ENCODE data around the gene STOML1. TPM values are rescaled to one million over a fixed set of nuclear protein-coding genes. Genes with fewer than 3 reads are reported as not detected.

The STOML1 gene
- total and polyA plus RNA-seq, 10 donors: 8.2 to 15.2 (median 10.0) TPM

GRCh38 chr15:73948982-73949381 lies 43.1 kb downstream of the STOML1 start:
- intact Hi-C loops (cut with DNase I; ENCODE audit: low total_unique reads): no loop called here
- Histone ChIP-seq H3K36me3 (no peaks in the 10 kb centered on the region), H3K27me3 (replicated peaks in 1 of 7) (no peaks in the 10 kb centered on the region), H3K4me3 (no peak overlapping the region), H3K4me1 (peaks cover 6 to 47% (median 33%) of the 10 kb centered on the region in 6 donors), H3K27ac (no peak overlapping the region), H3K9me3 (no peaks in the 10 kb centered on the region)
- WGBS, 5 donors: 67 to 81% (median 77%) methylated on average over 4 of the region's 4 CpGs
- TF ChIP-seq POLR2AphosphoS5 (IDR thresholded peaks at IDR 0.05) (no peak), POLR2A (IDR thresholded peaks at IDR 0.05) (no peak)
- TF ChIP-seq, protein P1, sequence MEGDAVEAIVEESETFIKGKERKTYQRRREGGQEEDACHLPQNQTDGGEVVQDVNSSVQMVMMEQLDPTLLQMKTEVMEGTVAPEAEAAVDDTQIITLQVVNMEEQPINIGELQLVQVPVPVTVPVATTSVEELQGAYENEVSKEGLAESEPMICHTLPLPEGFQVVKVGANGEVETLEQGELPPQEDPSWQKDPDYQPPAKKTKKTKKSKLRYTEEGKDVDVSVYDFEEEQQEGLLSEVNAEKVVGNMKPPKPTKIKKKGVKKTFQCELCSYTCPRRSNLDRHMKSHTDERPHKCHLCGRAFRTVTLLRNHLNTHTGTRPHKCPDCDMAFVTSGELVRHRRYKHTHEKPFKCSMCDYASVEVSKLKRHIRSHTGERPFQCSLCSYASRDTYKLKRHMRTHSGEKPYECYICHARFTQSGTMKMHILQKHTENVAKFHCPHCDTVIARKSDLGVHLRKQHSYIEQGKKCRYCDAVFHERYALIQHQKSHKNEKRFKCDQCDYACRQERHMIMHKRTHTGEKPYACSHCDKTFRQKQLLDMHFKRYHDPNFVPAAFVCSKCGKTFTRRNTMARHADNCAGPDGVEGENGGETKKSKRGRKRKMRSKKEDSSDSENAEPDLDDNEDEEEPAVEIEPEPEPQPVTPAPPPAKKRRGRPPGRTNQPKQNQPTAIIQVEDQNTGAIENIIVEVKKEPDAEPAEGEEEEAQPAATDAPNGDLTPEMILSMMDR (IDR thresholded peaks at IDR 0.05 in 8 of 11, conservative IDR thresholded peaks at IDR 0.05 in 3 of 11): no peak
- peak; percentile 33 for DNase-seq

- TF ChIP-seq, protein P1 (IDR thresholded peaks at IDR 0.05 in 8 of 11, conservative IDR thresholded peaks at IDR 0.05 in 3 of 11): no peak
- peak; percentile 62 for DNase-seq
- Histone ChIP-seq H3K4me3 (no peak overlapping the region), H3K4me1 (peaks cover 6 to 47% (median 31%) of the 10 kb centered on the region in 6 donors), H3K9me3 (no peaks in the 10 kb centered on the region), H3K27me3 (replicated peaks in 1 of 7) (no peaks in the 10 kb centered on the region), H3K27ac (no peak overlapping the region), H3K36me3 (no peaks in the 10 kb centered on the region)
- intact Hi-C loops (cut with DNase I; ENCODE audit: low total_unique reads): no loop called here
- 89 to 99% (median 92%) methylated on average over 4 of the region's 4 CpGs for WGBS, 5 donors
Observed at GRCh38 chr15:73948396-73948795, 43.7 kb downstream of the STOML1 start.

DNA sequence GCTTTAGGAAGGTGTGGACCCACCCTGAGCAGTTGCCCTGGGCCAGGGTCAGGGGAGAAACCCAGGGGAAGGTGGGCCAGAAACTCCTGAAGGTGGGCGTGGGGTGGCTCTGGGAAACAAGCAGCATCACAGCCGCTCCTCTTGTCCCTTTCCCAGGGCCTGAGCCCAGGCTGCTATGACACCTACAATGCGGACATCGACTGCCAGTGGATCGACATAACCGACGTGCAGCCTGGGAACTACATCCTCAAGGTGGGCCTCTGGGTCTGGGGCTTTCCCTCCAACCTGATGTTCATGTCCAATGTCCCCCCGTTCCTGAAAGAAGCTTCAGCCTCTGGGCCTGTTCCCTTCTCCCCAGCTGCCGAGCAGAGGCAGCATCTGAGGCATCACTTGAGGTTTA lies 44.4 kb downstream of the STOML1 start:
- Histone ChIP-seq H3K36me3 (no peaks in the 10 kb centered on the region), H3K27ac (no peak overlapping the region), H3K4me3 (no peak overlapping the region), H3K27me3 (replicated peaks in 1 of 7) (no peaks in the 10 kb centered on the region), H3K9me3 (no peaks in the 10 kb centered on the region), H3K4me1 (peaks cover 7 to 47% (median 31%) of the 10 kb centered on the region in 6 donors)
- TF ChIP-seq POLR2AphosphoS5 (IDR thresholded peaks at IDR 0.05): no peak
- TF ChIP-seq, protein P1 (IDR thresholded peaks at IDR 0.05 in 8 of 11, conservative IDR thresholded peaks at IDR 0.05 in 3 of 11): no peak
- TF ChIP-seq POLR2A (IDR thresholded peaks at IDR 0.05): no peak
- intact Hi-C loops (cut with DNase I; ENCODE audit: low total_unique reads): no loop called here
- 86 to 96% (median 92%) methylated on average over 9 of the region's 9 CpGs for WGBS, 5 donors
- peak; percentile 60 for DNase-seq

GRCh38 chr15:73946795-73947370 lies 45.2 kb downstream of the STOML1 start:
- peak; percentile 38 for DNase-seq

More at GRCh38 chr15:73946795-73947370, 45.2 kb downstream of the STOML1 start:
- Histone ChIP-seq H3K27ac (no peak overlapping the region), H3K4me1 (peaks cover 6 to 47% (median 32%) of the 10 kb centered on the region in 6 donors), H3K27me3 (replicated peaks in 1 of 7) (no peaks in the 10 kb centered on the region), H3K9me3 (no peaks in the 10 kb centered on the region), H3K4me3 (no peak overlapping the region), H3K36me3 (no peaks in the 10 kb centered on the region)
- intact Hi-C loops (cut with DNase I; ENCODE audit: low total_unique reads): no loop called here
- TF ChIP-seq POLR2AphosphoS5 (IDR thresholded peaks at IDR 0.05) (no peak), POLR2A (IDR thresholded peaks at IDR 0.05) (no peak)
- TF ChIP-seq, protein P1 (IDR thresholded peaks at IDR 0.05 in 8 of 11, conservative IDR thresholded peaks at IDR 0.05 in 3 of 11): no peak
- 94 to 98% (median 95%) methylated on average over 5 to 9 of the region's 9 CpGs for WGBS, 5 donors

All from spleen (tissue), 11 donors.